CD4-positive, alpha-beta T cell treated with Interleukin-21 for 1 hour (primary cell): ENCODE data around the gene GSS.

ENCODE experiments used
- DNase-seq: peaks from one replicate; pipeline ENCODE4 v3.0.0-alpha.2; 2020

The GSS gene

GRCh38 chr20:34977365-34978091 lies 21.9 kb upstream of the GSS start:
- DNase-seq = no peak

GRCh38 chr20:34976286-34976685 lies 20.7 kb upstream of the GSS start:
- DNase-seq = no peak

DNA sequence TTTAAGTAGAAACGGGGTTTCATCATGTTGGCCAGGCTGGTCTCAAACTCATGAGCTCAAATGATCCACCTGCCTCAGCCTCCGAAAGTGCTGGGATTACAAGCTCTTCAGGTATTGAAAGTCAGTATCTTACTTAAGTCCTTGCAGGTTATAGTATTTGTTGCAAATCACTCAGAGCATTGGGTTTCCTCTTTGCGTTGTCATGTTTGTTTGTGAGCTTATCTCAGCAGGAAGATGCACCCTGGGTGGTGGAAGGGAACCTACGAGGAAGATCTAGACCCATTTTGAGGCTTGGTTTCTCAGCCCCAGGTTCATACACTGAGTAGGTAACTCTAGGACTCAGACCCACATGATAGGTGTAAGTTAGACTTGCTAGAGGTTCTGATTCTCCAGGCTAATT lies 18.6 kb upstream of the GSS start:
- DNase-seq = no peak

GRCh38 chr20:34971561-34972235 lies 16.1 kb upstream of the GSS start:
- no peak for DNase-seq

GRCh38 chr20:34970846-34971560 lies 15.4 kb upstream of the GSS start:
- no peak for DNase-seq

- DNase-seq = no peak
Measured at GRCh38 chr20:34970193-34970840, 14.7 kb upstream of the GSS start.

GRCh38 chr20:34968042-34968775 lies 12.6 kb upstream of the GSS start:
- no peak for DNase-seq

GRCh38 chr20:34967421-34967820 lies 11.8 kb upstream of the GSS start:
- no peak for DNase-seq

GRCh38 chr20:34965051-34965450 lies 9.4 kb upstream of the GSS start:
- no peak for DNase-seq

DNA sequence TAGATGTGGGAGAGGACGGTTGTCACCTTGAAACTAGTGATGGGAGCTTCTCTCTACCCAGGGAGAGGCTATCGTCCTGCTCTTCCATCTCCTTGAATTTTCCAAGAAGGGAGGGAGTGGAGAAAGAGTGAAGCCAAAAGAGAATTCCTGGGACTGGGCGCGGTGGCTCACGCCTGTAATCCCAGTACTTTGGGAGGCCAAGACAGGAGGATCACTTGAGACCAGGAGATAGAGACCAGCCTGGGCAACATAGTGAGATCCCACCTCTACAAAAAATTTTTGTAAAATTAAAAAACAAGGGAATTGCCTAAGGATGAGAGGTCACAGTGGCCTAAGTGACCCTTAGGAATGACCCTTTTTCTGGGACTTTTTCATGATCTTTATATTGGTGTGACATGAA lies 8.9 kb upstream of the GSS start:
- DNase-seq = no peak

DNA sequence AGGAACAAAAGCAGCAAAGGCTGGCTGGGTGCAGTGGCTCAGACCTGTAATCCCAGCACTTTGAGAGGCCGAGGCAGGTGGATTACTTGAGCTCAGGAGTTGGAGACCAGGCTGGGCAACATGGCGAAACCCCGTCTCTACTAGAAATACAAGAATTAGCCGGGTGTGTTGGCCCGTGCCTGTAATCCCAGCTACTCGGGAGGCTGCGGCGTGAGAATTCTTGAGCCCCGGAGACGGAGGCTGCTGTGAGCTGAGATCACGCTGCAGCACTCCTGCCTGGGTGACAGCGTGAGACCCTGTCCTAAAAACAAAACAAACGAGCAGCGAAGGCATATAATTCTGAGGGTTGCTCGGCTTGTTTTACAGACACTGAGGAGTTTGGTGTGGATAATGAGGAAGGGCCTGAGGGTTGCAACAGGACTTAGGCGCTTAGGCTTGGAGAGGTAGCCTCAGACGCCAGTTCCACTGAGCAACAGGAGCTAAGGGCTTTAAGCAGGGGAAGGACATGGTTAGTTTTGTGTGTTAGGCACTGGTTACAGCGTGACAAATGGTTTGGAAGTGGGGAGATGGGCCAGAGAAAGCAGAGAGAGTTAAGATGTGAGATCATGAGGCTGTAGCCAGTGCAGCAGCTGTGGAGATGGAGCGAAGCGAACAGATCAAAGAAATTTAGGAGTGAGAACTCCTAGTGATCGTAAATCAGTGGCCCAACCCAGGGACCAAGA lies 1.3 kb upstream of the GSS start:
- DNase-seq = no peak

GRCh38 chr20:34956041-34956458 lies 444 bp upstream of the GSS start:
- no peak for DNase-seq

- no peak for DNase-seq
Measured at GRCh38 chr20:34954904-34955230, 739 bp downstream of the GSS start.

DNA sequence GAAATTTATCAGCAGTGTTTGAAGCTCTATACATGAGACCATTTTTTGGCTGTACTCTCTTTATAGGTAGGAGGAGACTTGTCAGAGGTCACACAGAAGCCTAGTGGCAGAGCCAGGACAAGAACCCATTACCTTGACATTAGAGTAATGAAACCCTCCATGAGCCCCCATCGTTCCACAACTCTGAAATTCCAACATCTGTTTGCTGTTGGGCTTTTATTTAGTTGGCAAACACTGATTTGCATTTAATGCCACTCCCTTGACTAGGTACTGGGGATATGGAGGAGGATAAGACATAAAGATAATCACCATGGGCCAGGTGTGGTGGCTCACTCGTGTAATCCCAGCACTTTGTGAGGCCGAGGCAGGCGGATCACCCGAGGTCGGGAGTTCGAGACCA lies 1.6 kb downstream of the GSS start:
- no peak for DNase-seq

DNA sequence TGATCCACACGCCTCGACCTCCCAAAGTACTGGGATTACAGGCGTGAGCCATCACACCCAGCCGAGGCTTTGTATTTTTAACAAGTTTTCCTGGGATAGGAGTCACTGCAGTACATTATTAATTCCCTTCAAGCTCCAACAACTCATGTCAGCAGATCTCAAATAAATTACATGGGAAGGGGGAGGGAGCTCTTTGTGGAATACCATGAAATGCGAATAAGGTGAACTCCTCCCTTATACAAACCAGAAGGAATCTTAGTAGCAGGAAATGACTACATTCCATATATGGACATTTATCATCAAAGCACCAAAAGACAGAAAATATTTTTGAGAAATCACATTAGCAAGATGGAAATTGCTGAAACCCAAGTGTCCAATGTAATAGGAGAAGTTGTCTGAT lies 2.9 kb downstream of the GSS start:
- DNase-seq = no peak

DNA sequence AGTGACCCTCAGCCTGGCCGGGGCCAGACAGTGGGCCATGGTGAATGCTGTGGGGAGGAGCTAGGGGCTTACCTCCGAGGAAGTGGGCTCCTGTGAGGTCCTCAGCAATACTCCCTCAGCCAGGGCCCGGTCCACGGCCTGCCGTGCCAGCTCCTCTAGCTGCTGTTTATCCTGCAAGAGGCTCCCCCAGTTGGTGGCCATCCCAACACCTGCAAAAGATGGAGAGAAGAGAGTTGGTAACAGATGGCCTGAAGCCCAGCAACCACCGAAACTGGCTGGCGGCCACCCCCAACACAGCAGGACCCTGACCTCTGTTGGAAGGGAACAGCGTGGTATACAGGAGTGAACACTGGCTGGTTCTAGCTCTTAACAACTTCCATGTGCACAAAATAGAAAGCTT lies 4.0 kb downstream of the GSS start:
- no peak for DNase-seq

- DNase-seq = no peak
Measured at GRCh38 chr20:34951252-34951651, 4.4 kb downstream of the GSS start.

DNA sequence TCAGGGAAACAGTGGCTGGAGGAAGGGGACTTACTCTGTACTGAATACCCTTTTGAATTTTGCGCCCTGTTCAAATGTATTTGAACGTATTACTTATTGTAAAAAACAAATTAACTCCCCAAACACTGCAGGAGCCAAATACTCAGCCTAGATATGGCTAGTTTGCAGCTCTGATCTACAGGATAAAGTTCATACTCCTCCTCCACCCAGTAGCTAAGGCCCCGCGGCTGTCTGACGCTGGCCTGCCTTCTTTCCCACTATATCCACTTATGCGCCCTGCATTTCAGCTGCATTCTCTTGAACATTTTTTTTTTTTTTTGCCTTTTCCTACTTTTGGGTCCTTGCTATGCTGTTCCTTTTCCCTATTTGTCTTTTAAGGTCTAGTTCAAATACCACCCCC lies 6.5 kb downstream of the GSS start:
- DNase-seq = no peak

GRCh38 chr20:34948030-34948429 lies 7.6 kb downstream of the GSS start:
- no peak for DNase-seq

DNA sequence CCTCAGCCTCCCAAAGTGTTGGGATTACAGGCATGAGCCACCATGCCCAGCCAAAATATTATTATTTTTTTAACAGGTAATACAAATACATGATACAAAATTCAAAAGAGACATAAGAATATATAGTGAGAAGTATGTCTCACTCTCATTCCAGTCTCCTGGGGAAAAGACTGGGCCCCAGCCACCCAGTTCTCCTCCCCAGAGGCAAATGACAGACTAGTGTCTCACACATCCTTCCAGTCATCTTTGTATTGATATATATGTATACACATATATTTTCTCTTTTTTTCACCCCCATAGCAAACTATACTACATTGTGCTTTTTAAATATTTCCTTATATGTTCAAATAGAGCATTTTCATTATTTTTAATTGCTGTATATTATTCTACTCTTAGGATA lies 8.3 kb downstream of the GSS start:
- no peak for DNase-seq

DNA sequence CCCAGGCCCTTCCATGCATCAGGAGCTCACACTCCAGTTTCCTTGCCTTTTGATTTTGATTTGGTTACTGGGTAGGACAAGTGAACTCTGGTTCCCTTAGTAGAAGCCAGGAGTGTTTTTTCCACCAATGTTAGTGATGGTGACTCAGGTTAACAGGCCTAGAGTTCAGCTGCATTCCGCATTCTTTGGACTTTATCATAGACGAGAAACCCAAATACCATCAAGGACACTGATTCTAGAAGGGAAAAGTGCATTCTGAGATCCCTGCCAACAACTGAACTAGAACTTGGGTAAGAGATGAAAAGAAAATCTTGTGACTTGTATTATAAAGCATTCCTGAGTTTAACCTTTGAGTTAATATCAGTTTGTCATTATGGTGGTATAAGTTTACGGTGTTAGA lies 8.9 kb downstream of the GSS start:
- no peak for DNase-seq

DNA sequence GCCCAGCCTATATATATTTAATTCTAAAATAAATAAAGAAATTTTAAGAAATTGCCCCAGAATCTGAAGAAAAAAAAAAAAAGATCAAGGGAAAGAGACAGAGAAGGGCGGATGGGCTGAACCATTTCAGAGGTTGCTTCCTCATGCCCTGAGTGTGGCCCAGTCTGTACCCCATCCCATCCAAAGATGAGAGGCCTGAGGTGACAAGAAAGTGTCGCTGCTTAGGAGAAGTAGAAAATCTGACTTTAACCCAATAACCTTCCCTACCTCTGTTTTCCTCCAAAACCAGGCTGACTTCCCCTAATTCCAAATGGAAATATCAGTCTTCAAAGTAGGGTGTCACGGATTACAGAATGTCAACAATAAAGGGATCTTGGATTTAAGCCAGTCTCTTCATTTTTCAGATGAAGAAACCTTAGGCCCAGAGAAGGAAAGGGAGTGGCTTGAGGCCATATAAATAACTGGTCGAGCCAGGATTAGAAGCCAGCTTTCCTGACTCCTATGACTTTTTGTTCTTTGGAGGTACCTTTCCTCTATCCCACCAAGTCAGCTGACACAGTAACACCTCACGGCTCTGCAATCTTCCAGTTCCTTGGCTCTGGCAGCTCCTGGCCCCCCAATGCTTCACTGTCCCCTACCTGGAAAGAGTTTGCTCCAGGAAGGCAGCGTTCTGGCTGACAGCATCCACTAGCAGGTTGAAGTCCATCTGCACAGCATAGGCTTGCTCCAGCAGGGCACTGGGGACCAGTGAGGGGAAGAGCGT lies 10.1 kb downstream of the GSS start:
- no peak for DNase-seq
